ENCODE measurements around the gene LRRC8A. TPM values are rescaled to one million over a fixed set of nuclear protein-coding genes. Genes with fewer than 3 reads are reported as not detected.
"Not testable (repeated sequence)": the region's sequence is repeated elsewhere in the genome, so short reads cannot be mapped to it uniquely, and the experiment has no call there.

Gene LRRC8A
- total and polyA plus RNA-seq, 2 experiments from 2014 or later = 37.3 to 80.5 TPM

DNA sequence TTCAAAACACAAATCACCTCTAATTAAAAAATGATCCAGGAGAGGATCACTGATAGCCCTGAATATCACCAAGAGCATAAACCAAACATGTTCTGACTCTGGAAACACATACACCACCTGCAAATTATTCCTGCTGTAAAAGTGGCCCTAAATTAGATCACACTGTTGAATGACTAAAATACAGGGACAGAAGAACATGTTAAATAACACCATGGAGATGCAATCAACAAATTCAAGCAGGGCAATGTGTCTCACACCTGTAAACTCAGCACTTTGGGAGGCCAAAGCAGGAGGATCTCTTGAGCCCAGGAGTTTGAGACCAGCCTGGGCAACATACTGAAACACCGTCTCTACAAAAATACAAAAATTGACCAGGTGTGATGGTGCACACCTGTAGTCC is 34.1 kb upstream of the LRRC8A start:
- Histone ChIP-seq H3K4me3 (no peak overlapping the region), H3K27ac (ENCODE audit: low read depth) (no peak overlapping the region), H3K9me2 (ENCODE audit: insufficient read depth) (no peaks in the 10 kb centered on the region), H3K79me2 (replicated peaks; ENCODE audit: insufficient read depth) (no peaks in the 10 kb centered on the region), H3K4me2 (no peak overlapping the region), H3K27me3 (ENCODE audit: insufficient read depth) (no peaks in the 10 kb centered on the region), H3F3A (replicated peaks; ENCODE audit: low read depth) (0 out of 2 replicates have a peak, but pooled peaks cover 4% of the 10 kb centered on the region), H3K36me3 (ENCODE audit: insufficient read depth) (no peaks in the 10 kb centered on the region), H2AFZ (no peak overlapping the region), H4K20me1 (replicated peaks; ENCODE audit: insufficient read depth) (peaks cover 3% of the 10 kb centered on the region), H3K4me1 (ENCODE audit: insufficient read depth) (no peaks in the 10 kb centered on the region)
- H3K9me3 Mint-ChIP-seq = peaks cover 28% of the 10 kb centered on the region
- H3K36me3 Mint-ChIP-seq (ENCODE audit: low read depth) = peaks cover 36% of the 10 kb centered on the region
- H3K4me1 Mint-ChIP-seq = no peaks in the 10 kb centered on the region; the same call in 2 of the 3 replicates
- H3K27ac Mint-ChIP-seq = no peak overlapping the region
- H3K4me3 Mint-ChIP-seq = no peak overlapping the region
- ATAC-seq (no peak), DNase-seq (ENCODE audit: low spot score) (no peak)
- TF ChIP-seq ZNF114 (CRISPR knock-in tag; IDR thresholded peaks at IDR 0.05) (no peak), JUNB (IDR thresholded peaks at IDR 0.05; ENCODE audit: unreplicated experiment) (no peak), STAT1 (IDR thresholded peaks at IDR 0.05; ENCODE audit: unreplicated experiment) (no peak), EZH2 (IDR thresholded peaks at IDR 0.05; ENCODE audit: low read depth, unreplicated experiment) (no peak), EZH2phosphoT487 (IDR thresholded peaks at IDR 0.05; ENCODE audit: unreplicated experiment) (no peak), POLR2AphosphoS5 (IDR thresholded peaks at IDR 0.05; ENCODE audit: low read depth) (no peak)
- TF ChIP-seq, protein P1, sequence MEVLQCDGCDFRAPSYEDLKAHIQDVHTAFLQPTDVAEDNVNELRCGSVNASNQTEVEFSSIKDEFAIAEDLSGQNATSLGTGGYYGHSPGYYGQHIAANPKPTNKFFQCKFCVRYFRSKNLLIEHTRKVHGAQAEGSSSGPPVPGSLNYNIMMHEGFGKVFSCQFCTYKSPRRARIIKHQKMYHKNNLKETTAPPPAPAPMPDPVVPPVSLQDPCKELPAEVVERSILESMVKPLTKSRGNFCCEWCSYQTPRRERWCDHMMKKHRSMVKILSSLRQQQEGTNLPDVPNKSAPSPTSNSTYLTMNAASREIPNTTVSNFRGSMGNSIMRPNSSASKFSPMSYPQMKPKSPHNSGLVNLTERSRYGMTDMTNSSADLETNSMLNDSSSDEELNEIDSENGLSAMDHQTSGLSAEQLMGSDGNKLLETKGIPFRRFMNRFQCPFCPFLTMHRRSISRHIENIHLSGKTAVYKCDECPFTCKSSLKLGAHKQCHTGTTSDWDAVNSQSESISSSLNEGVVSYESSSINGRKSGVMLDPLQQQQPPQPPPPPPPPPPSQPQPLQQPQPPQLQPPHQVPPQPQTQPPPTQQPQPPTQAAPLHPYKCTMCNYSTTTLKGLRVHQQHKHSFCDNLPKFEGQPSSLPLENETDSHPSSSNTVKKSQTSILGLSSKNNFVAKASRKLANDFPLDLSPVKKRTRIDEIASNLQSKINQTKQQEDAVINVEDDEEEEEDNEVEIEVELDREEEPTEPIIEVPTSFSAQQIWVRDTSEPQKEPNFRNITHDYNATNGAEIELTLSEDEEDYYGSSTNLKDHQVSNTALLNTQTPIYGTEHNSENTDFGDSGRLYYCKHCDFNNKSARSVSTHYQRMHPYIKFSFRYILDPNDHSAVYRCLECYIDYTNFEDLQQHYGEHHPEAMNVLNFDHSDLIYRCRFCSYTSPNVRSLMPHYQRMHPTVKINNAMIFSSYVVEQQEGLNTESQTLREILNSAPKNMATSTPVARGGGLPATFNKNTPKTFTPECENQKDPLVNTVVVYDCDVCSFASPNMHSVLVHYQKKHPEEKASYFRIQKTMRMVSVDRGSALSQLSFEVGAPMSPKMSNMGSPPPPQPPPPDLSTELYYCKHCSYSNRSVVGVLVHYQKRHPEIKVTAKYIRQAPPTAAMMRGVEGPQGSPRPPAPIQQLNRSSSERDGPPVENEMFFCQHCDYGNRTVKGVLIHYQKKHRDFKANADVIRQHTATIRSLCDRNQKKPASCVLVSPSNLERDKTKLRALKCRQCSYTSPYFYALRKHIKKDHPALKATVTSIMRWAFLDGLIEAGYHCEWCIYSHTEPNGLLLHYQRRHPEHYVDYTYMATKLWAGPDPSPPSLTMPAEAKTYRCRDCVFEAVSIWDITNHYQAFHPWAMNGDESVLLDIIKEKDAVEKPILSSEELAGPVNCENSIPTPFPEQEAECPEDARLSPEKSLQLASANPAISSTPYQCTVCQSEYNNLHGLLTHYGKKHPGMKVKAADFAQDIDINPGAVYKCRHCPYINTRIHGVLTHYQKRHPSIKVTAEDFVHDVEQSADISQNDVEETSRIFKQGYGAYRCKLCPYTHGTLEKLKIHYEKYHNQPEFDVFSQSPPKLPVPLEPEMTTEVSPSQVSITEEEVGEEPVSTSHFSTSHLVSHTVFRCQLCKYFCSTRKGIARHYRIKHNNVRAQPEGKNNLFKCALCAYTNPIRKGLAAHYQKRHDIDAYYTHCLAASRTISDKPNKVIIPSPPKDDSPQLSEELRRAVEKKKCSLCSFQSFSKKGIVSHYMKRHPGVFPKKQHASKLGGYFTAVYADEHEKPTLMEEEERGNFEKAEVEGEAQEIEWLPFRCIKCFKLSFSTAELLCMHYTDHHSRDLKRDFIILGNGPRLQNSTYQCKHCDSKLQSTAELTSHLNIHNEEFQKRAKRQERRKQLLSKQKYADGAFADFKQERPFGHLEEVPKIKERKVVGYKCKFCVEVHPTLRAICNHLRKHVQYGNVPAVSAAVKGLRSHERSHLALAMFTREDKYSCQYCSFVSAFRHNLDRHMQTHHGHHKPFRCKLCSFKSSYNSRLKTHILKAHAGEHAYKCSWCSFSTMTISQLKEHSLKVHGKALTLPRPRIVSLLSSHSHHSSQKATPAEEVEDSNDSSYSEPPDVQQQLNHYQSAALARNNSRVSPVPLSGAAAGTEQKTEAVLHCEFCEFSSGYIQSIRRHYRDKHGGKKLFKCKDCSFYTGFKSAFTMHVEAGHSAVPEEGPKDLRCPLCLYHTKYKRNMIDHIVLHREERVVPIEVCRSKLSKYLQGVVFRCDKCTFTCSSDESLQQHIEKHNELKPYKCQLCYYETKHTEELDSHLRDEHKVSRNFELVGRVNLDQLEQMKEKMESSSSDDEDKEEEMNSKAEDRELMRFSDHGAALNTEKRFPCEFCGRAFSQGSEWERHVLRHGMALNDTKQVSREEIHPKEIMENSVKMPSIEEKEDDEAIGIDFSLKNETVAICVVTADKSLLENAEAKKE (CRISPR knock-in tag; IDR thresholded peaks at IDR 0.05) = no peak
- TF ChIP-seq, protein P2, sequence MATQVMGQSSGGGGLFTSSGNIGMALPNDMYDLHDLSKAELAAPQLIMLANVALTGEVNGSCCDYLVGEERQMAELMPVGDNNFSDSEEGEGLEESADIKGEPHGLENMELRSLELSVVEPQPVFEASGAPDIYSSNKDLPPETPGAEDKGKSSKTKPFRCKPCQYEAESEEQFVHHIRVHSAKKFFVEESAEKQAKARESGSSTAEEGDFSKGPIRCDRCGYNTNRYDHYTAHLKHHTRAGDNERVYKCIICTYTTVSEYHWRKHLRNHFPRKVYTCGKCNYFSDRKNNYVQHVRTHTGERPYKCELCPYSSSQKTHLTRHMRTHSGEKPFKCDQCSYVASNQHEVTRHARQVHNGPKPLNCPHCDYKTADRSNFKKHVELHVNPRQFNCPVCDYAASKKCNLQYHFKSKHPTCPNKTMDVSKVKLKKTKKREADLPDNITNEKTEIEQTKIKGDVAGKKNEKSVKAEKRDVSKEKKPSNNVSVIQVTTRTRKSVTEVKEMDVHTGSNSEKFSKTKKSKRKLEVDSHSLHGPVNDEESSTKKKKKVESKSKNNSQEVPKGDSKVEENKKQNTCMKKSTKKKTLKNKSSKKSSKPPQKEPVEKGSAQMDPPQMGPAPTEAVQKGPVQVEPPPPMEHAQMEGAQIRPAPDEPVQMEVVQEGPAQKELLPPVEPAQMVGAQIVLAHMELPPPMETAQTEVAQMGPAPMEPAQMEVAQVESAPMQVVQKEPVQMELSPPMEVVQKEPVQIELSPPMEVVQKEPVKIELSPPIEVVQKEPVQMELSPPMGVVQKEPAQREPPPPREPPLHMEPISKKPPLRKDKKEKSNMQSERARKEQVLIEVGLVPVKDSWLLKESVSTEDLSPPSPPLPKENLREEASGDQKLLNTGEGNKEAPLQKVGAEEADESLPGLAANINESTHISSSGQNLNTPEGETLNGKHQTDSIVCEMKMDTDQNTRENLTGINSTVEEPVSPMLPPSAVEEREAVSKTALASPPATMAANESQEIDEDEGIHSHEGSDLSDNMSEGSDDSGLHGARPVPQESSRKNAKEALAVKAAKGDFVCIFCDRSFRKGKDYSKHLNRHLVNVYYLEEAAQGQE (IDR thresholded peaks at IDR 0.05; ENCODE audit: unreplicated experiment) = no peak
- TF ChIP-seq, protein P3, sequence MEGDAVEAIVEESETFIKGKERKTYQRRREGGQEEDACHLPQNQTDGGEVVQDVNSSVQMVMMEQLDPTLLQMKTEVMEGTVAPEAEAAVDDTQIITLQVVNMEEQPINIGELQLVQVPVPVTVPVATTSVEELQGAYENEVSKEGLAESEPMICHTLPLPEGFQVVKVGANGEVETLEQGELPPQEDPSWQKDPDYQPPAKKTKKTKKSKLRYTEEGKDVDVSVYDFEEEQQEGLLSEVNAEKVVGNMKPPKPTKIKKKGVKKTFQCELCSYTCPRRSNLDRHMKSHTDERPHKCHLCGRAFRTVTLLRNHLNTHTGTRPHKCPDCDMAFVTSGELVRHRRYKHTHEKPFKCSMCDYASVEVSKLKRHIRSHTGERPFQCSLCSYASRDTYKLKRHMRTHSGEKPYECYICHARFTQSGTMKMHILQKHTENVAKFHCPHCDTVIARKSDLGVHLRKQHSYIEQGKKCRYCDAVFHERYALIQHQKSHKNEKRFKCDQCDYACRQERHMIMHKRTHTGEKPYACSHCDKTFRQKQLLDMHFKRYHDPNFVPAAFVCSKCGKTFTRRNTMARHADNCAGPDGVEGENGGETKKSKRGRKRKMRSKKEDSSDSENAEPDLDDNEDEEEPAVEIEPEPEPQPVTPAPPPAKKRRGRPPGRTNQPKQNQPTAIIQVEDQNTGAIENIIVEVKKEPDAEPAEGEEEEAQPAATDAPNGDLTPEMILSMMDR (conservative IDR thresholded peaks at IDR 0.05; ENCODE audit: low read depth in 2 of 2) = no peak
- H3K27me3 Mint-ChIP-seq (ENCODE audit: insufficient read depth, low read depth, poor library complexity) = peaks cover 2% of the 10 kb centered on the region

DNA sequence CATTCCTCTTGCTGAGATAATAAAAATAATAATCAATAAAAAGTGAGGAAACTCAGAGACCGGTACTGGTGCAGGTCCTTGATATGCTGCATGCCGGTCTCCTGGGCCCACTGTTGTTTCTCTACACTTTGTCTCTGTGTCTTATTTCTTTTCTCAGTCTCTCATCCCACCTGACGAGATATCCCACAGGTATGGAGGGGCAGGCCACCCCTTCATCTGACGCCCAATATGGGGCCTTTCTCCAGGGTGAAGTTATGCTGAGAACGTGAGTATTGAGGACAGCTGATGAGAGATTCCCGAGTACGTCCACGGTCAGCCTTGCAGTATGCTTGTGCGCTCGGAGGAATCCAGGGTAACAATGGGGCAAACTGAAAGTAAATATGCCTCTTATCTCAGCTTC is 30.9 kb upstream of the LRRC8A start:
- not testable (repeated sequence) for H3K79me2 ChIP-seq (replicated peaks; ENCODE audit: insufficient read depth); H3K4me2 ChIP-seq; H3K4me1 Mint-ChIP-seq; H3F3A ChIP-seq (replicated peaks; ENCODE audit: low read depth); ATAC-seq; DNase-seq (ENCODE audit: low spot score); H3K4me3 ChIP-seq; H3K27me3 Mint-ChIP-seq (ENCODE audit: insufficient read depth, low read depth, poor library complexity); H3K27ac Mint-ChIP-seq; H3K4me1 ChIP-seq (ENCODE audit: insufficient read depth); H3K9me2 ChIP-seq (ENCODE audit: insufficient read depth); H3K4me3 Mint-ChIP-seq; H2AFZ ChIP-seq; H3K27me3 ChIP-seq (ENCODE audit: insufficient read depth); H3K36me3 ChIP-seq (ENCODE audit: insufficient read depth); H4K20me1 ChIP-seq (replicated peaks; ENCODE audit: insufficient read depth); H3K27ac ChIP-seq (ENCODE audit: low read depth)
- Mint-ChIP-seq H3K9me3 (peaks cover 28% of the 10 kb centered on the region), H3K36me3 (ENCODE audit: low read depth) (peaks cover 33% of the 10 kb centered on the region)
